Measurements from ENCODE around the gene PPFIA1. TPM values are rescaled to one million over a fixed set of nuclear protein-coding genes. Genes with fewer than 3 reads are reported as not detected.

The PPFIA1 gene
- total and polyA plus RNA-seq, 4 donors = 19.0 to 74.7 (median 49.0) TPM

- Histone ChIP-seq H3K4me1 (ENCODE audit: control insufficient read depth in 1 of 2, insufficient read depth in 2 of 2, low read length in 2 of 2) (no peaks in the 10 kb centered on the region), H3K27ac (ENCODE audit: low read depth in 1 of 2, low read length in 2 of 2) (no peak overlapping the region), H3K9me3 (ENCODE audit: control insufficient read depth, low read length) (no peaks in the 10 kb centered on the region), H3K4me3 (ENCODE audit: low read length in 2 of 2) (no peak overlapping the region), H3K36me3 (ENCODE audit: control insufficient read depth in 1 of 2, insufficient read depth in 2 of 2, low read length in 1 of 2) (peaks cover 0 to 2% of the 10 kb centered on the region in 2 donors), H3K27me3 (ENCODE audit: control insufficient read depth in 1 of 2, insufficient read depth in 2 of 2, low read length in 1 of 2) (no peaks in the 10 kb centered on the region)
- WGBS, 2 donors = 75 to 78% methylated on average over 10 of the region's 10 CpGs
- ATAC-seq (ENCODE audit: low FRiP score) = no peak
- no peak for DNase-seq
- intact Hi-C loops (cut with DNase I) = no loop called here
These were observed 49.0 kb downstream of the PPFIA1 start for GRCh38 chr11:70319396-70320076.

GRCh38 chr11:70322666-70323065 lies 52.2 kb downstream of the PPFIA1 start:
- no peaks in the 10 kb centered on the region for H3K4me1 ChIP-seq (ENCODE audit: control insufficient read depth in 1 of 2, insufficient read depth in 2 of 2, low read length in 2 of 2)

GRCh38 chr11:70323806-70324205 lies 53.3 kb downstream of the PPFIA1 start:
- no peak for ATAC-seq (ENCODE audit: low FRiP score)
- 64 to 90% methylated on average over 1 of the region's 1 CpG for WGBS, 2 donors
- no peaks in the 10 kb centered on the region for H3K9me3 ChIP-seq (ENCODE audit: control insufficient read depth, low read length)
- intact Hi-C loops (cut with DNase I) = no loop called here
- DNase-seq = no peak
- H3K27ac ChIP-seq (ENCODE audit: low read depth in 1 of 2, low read length in 2 of 2) = no peak overlapping the region
- peaks cover under 1 to 5% of the 10 kb centered on the region in 2 donors for H3K36me3 ChIP-seq (ENCODE audit: control insufficient read depth in 1 of 2, insufficient read depth in 2 of 2, low read length in 1 of 2)
- H3K27me3 ChIP-seq (ENCODE audit: control insufficient read depth in 1 of 2, insufficient read depth in 2 of 2, low read length in 1 of 2) = no peaks in the 10 kb centered on the region
- H3K4me1 ChIP-seq (ENCODE audit: control insufficient read depth in 1 of 2, insufficient read depth in 2 of 2, low read length in 2 of 2) = no peaks in the 10 kb centered on the region
- H3K4me3 ChIP-seq (ENCODE audit: low read length in 2 of 2) = no peak overlapping the region

More at GRCh38 chr11:70322666-70323065, 52.2 kb downstream of the PPFIA1 start:
- H3K9me3 ChIP-seq (ENCODE audit: control insufficient read depth, low read length) = no peaks in the 10 kb centered on the region
- no peak for ATAC-seq (ENCODE audit: low FRiP score)
- H3K27ac ChIP-seq (ENCODE audit: low read depth in 1 of 2, low read length in 2 of 2) = no peak overlapping the region
- H3K4me3 ChIP-seq (ENCODE audit: low read length in 2 of 2) = no peak overlapping the region
- whole genome bisulfite sequencing, 2 donors = 87 to 92% methylated on average over 2 of the region's 2 CpGs
- DNase-seq = no peak
- no peaks in the 10 kb centered on the region for H3K27me3 ChIP-seq (ENCODE audit: control insufficient read depth in 1 of 2, insufficient read depth in 2 of 2, low read length in 1 of 2)
- peaks cover 2 to 5% of the 10 kb centered on the region in 2 donors for H3K36me3 ChIP-seq (ENCODE audit: control insufficient read depth in 1 of 2, insufficient read depth in 2 of 2, low read length in 1 of 2)
- intact Hi-C loops (cut with DNase I) = no loop called here

GRCh38 chr11:70324376-70325115 lies 54.1 kb downstream of the PPFIA1 start:
- ATAC-seq (ENCODE audit: low FRiP score) (no peak), DNase-seq (no peak)
- 80 to 83% methylated on average over 10 of the region's 10 CpGs for whole genome bisulfite sequencing, 2 donors
- no peak overlapping the region for H3K27ac ChIP-seq (ENCODE audit: low read depth in 1 of 2, low read length in 2 of 2)
- no peak overlapping the region for H3K4me3 ChIP-seq (ENCODE audit: low read length in 2 of 2)
- intact Hi-C loops (cut with DNase I) = no loop called here
- H3K9me3 ChIP-seq (ENCODE audit: control insufficient read depth, low read length) = no peaks in the 10 kb centered on the region
- no peaks in the 10 kb centered on the region for H3K27me3 ChIP-seq (ENCODE audit: control insufficient read depth in 1 of 2, insufficient read depth in 2 of 2, low read length in 1 of 2)
- no peaks in the 10 kb centered on the region for H3K4me1 ChIP-seq (ENCODE audit: control insufficient read depth in 1 of 2, insufficient read depth in 2 of 2, low read length in 2 of 2)
- peaks cover 0 to 7% of the 10 kb centered on the region in 2 donors for H3K36me3 ChIP-seq (ENCODE audit: control insufficient read depth in 1 of 2, insufficient read depth in 2 of 2, low read length in 1 of 2)

- H3K4me1 ChIP-seq (ENCODE audit: control insufficient read depth in 1 of 2, insufficient read depth in 2 of 2, low read length in 2 of 2) = no peaks in the 10 kb centered on the region
- DNase-seq (no peak), ATAC-seq (ENCODE audit: low FRiP score) (no peak)
- no peak overlapping the region for H3K4me3 ChIP-seq (ENCODE audit: low read length in 2 of 2)
- no peaks in the 10 kb centered on the region for H3K27me3 ChIP-seq (ENCODE audit: control insufficient read depth in 1 of 2, insufficient read depth in 2 of 2, low read length in 1 of 2)
- intact Hi-C loops (cut with DNase I) = no loop called here
- no peak overlapping the region for H3K27ac ChIP-seq (ENCODE audit: low read depth in 1 of 2, low read length in 2 of 2)
- 88 to 91% methylated on average over 3 of the region's 3 CpGs for WGBS, 2 donors
- peaks cover 0 to 9% of the 10 kb centered on the region in 2 donors for H3K36me3 ChIP-seq (ENCODE audit: control insufficient read depth in 1 of 2, insufficient read depth in 2 of 2, low read length in 1 of 2)
- no peaks in the 10 kb centered on the region for H3K9me3 ChIP-seq (ENCODE audit: control insufficient read depth, low read length)
These were observed 55.3 kb downstream of the PPFIA1 start for GRCh38 chr11:70325824-70326223.

- intact Hi-C loops (cut with DNase I) = no loop called here
- 47 to 51% methylated on average over 6 of the region's 6 CpGs for WGBS, 2 donors
- no peak for DNase-seq
- H3K4me1 ChIP-seq (ENCODE audit: control insufficient read depth in 1 of 2, insufficient read depth in 2 of 2, low read length in 2 of 2) = no peaks in the 10 kb centered on the region
- H3K36me3 ChIP-seq (ENCODE audit: control insufficient read depth in 1 of 2, insufficient read depth in 2 of 2, low read length in 1 of 2) = peaks cover 0 to 9% of the 10 kb centered on the region in 2 donors
- no peak overlapping the region for H3K4me3 ChIP-seq (ENCODE audit: low read length in 2 of 2)
- H3K9me3 ChIP-seq (ENCODE audit: control insufficient read depth, low read length) = no peaks in the 10 kb centered on the region
- H3K27me3 ChIP-seq (ENCODE audit: control insufficient read depth in 1 of 2, insufficient read depth in 2 of 2, low read length in 1 of 2) = no peaks in the 10 kb centered on the region
- H3K27ac ChIP-seq (ENCODE audit: low read depth in 1 of 2, low read length in 2 of 2) = no peak overlapping the region
- ATAC-seq (ENCODE audit: low FRiP score) = peak; percentile 85
These were observed 55.9 kb downstream of the PPFIA1 start for GRCh38 chr11:70326365-70326811.

- H3K9me3 ChIP-seq (ENCODE audit: control insufficient read depth, low read length) = no peaks in the 10 kb centered on the region
- intact Hi-C loops (cut with DNase I) = no loop called here
- ATAC-seq (ENCODE audit: low FRiP score) (no peak), DNase-seq (no peak)
- 81 to 82% methylated on average over 2 of the region's 2 CpGs for WGBS, 2 donors
- H3K36me3 ChIP-seq (ENCODE audit: control insufficient read depth in 1 of 2, insufficient read depth in 2 of 2, low read length in 1 of 2) = peaks cover 0 to 9% of the 10 kb centered on the region in 2 donors
- H3K4me3 ChIP-seq (ENCODE audit: low read length in 2 of 2) = no peak overlapping the region
- H3K4me1 ChIP-seq (ENCODE audit: control insufficient read depth in 1 of 2, insufficient read depth in 2 of 2, low read length in 2 of 2) = no peaks in the 10 kb centered on the region
- H3K27me3 ChIP-seq (ENCODE audit: control insufficient read depth in 1 of 2, insufficient read depth in 2 of 2, low read length in 1 of 2) = no peaks in the 10 kb centered on the region
- H3K27ac ChIP-seq (ENCODE audit: low read depth in 1 of 2, low read length in 2 of 2) = no peak overlapping the region
These were observed 56.3 kb downstream of the PPFIA1 start for GRCh38 chr11:70326833-70327232.

- no peak for DNase-seq
- WGBS, 2 donors = 91 to 96% methylated on average over 10 of the region's 10 CpGs
- intact Hi-C loops (cut with DNase I) = no loop called here
These were observed 57.2 kb downstream of the PPFIA1 start for GRCh38 chr11:70327717-70328116.

GRCh38 chr11:70328556-70328955 lies 58.1 kb downstream of the PPFIA1 start:
- peaks cover 6 to 13% of the 10 kb centered on the region in 2 donors for H3K36me3 ChIP-seq (ENCODE audit: control insufficient read depth in 1 of 2, insufficient read depth in 2 of 2, low read length in 1 of 2)
- DNase-seq = no peak
- no peaks in the 10 kb centered on the region for H3K9me3 ChIP-seq (ENCODE audit: control insufficient read depth, low read length)
- intact Hi-C loops (cut with DNase I) = no loop called here
- WGBS, 2 donors = 88 to 91% methylated on average over 4 of the region's 4 CpGs
- no peak overlapping the region for H3K4me3 ChIP-seq (ENCODE audit: low read length in 2 of 2)
- no peaks in the 10 kb centered on the region for H3K4me1 ChIP-seq (ENCODE audit: control insufficient read depth in 1 of 2, insufficient read depth in 2 of 2, low read length in 2 of 2)
- no peak overlapping the region for H3K27ac ChIP-seq (ENCODE audit: low read depth in 1 of 2, low read length in 2 of 2)
- no peaks in the 10 kb centered on the region for H3K27me3 ChIP-seq (ENCODE audit: control insufficient read depth in 1 of 2, insufficient read depth in 2 of 2, low read length in 1 of 2)
- ATAC-seq (ENCODE audit: low FRiP score) = no peak

More at GRCh38 chr11:70327717-70328116, 57.2 kb downstream of the PPFIA1 start:
- Histone ChIP-seq H3K27ac (ENCODE audit: low read depth in 1 of 2, low read length in 2 of 2) (no peak overlapping the region), H3K4me3 (ENCODE audit: low read length in 2 of 2) (no peak overlapping the region), H3K36me3 (ENCODE audit: control insufficient read depth in 1 of 2, insufficient read depth in 2 of 2, low read length in 1 of 2) (peaks cover 3 to 13% of the 10 kb centered on the region in 2 donors), H3K4me1 (ENCODE audit: control insufficient read depth in 1 of 2, insufficient read depth in 2 of 2, low read length in 2 of 2) (no peaks in the 10 kb centered on the region), H3K9me3 (ENCODE audit: control insufficient read depth, low read length) (no peaks in the 10 kb centered on the region), H3K27me3 (ENCODE audit: control insufficient read depth in 1 of 2, insufficient read depth in 2 of 2, low read length in 1 of 2) (no peaks in the 10 kb centered on the region)
- ATAC-seq (ENCODE audit: low FRiP score) = no peak

All from aorta (tissue), 5 donors.